Colon (tissue), 2 donors: ENCODE data around the gene UCHL1.
"Not testable (repeated sequence)": the region's sequence is repeated elsewhere in the genome, so short reads cannot be mapped to it uniquely, and the experiment has no call there.

ENCODE experiments used
- FAIRE-seq: peaks from 2 replicates; lab custom pipeline; 2012; peaks lifted over from hg19 to GRCh38; lab: Jason Lieb, UNC
- donor health status: control.
- donor health status: control.

The UCHL1 gene

DNA sequence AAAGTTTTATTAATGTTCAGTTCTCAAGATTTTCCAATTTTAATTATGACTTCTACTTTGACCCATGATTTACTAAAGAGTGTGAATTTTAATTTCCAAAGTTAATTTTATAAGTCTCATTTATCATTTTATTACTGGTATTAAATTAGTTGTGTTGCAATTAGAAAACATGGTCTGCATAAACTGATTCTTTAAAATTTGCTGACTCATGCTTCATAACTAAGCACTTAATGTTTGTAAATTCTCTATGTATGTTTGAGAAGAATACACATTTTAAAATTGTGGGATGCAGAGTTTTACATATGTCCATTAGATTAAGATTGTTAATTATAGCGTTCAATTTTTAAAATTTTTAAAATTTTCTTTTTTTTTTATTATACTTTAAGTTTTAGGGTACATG is 20.2 kb upstream of the UCHL1 start:
- no peak for FAIRE-seq

GRCh38 chr4:41241919-41242318 is 14.8 kb upstream of the UCHL1 start:
- FAIRE-seq, result no peak

GRCh38 chr4:41245983-41246382 is 10.7 kb upstream of the UCHL1 start:
- no peak for FAIRE-seq

GRCh38 chr4:41256131-41256739 is 493 bp upstream of the UCHL1 start:
- FAIRE-seq, result no peak

DNA sequence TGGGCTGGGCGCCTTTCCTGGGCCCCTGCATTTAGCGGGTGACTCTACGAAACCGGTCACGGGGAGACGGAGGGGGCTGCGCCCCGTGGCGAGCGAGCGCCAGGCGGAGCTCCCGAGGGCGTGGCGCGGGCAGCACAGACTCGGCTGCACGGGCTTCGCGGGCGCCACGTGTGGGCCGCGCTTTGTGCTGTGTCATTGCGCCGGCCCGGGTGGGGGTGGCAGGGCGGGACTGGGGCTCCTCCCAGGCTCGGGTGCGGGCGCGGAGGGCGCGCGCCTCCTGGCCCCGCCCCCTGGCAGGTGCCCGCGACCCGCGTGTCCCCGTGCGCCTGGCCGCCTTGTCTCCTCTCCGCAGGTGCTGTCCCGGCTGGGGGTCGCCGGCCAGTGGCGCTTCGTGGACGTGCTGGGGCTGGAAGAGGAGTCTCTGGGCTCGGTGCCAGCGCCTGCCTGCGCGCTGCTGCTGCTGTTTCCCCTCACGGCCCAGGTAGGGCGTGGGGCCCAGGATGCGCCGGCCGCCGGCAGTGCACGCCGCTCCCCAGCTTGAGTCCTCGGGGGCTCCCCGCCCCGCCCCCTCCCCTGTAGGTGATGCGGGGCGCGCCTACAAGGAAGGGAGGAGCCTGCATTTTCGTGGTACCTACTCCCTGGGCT is 651 bp downstream of the UCHL1 start:
- no peak for FAIRE-seq

GRCh38 chr4:41257906-41258305 is 1.2 kb downstream of the UCHL1 start:
- no peak for FAIRE-seq

GRCh38 chr4:41258783-41259182 is 2.1 kb downstream of the UCHL1 start:
- FAIRE-seq, result no peak

DNA sequence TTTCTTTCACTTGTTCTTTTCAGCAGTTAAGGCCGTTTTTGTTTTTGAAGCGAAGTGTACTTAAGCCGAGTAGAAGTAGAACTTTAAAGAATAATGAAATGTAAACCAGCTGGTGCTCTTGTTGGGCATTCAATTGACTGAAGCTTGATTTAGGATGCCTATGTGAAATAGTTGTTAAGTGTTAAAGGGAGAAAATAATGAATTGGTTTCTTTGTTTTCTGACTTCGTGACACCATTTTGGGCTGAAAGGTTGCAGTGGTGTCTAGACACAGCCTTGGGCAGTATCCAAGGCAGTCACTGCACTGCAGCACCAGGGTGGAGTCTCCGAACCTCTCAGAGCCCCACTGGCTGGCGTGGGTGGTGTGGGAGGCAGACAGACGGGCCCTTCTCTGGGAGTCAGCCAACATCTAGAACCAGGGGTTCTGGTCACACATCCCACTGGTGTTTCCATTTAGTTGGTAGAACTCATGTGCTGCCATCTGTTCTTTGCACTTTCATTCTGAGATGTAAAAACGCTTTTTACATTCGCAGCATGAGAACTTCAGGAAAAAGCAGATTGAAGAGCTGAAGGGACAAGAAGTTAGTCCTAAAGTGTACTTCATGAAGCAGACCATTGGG is 3.5 kb downstream of the UCHL1 start:
- no peak for FAIRE-seq

DNA sequence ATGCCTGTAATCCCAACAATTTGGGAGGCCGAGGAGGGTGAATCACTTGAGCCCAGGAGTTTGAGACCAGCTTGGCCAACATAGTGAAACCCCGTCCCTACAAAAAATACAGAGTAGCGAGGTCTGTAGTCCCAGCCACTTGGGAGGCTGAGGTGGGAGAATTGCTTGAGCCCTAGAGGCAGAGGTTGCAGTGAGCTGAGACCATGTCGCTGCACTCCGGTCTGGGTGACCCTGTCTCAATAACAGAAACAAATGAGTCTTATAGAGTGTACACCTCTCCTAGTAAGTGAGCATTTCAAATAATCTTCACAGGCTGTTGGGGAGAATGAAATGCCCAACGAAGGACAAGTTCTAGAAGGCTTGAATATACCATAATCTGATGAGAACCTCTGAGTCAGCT is 5.5 kb downstream of the UCHL1 start:
- no peak for FAIRE-seq

DNA sequence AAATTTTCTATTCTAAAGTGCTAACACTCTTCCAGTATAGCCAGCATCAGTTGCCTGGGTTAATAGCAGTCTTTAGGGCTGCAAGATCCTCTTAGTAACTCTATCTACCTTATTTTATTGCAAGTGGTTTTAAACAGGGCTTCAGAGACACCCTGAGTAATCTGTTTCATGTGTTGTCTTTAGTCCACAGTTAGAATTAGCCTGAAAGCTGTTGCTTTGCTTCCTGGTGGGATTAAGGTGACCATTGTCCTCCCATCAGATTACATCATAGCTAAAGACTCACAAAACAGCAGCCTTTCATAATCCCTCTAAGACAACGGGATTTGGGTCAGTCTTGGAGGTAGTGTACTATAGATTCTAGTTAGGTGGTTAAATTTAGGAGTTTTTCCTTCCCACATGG is 7.5 kb downstream of the UCHL1 start:
- FAIRE-seq, result no peak

DNA sequence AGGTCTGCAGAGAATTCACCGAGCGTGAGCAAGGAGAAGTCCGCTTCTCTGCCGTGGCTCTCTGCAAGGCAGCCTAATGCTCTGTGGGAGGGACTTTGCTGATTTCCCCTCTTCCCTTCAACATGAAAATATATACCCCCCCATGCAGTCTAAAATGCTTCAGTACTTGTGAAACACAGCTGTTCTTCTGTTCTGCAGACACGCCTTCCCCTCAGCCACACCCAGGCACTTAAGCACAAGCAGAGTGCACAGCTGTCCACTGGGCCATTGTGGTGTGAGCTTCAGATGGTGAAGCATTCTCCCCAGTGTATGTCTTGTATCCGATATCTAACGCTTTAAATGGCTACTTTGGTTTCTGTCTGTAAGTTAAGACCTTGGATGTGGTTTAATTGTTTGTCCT is 11.3 kb downstream of the UCHL1 start:
- FAIRE-seq, result no peak

GRCh38 chr4:41268721-41269517 is 12.2 kb downstream of the UCHL1 start:
- FAIRE-seq, result no peak

DNA sequence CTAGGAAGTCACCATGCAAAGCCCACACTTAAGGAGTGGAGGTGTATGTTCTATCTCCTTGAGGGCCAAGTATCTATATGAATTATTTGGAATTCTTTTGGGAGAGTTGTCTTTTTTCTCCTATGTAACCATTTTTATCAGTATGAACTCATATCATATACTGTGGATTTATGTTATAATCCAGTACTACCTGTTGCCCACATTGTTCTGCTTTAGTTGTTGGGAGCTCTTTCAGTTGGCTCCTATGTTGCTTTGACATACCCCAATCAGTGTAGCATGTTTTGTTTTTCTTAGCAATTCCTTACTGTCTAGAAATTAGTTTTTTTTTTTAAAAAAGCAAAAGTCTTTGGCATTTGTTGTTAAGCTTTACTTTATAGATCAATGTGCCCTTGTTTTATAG is 13.0 kb downstream of the UCHL1 start:
- no peak for FAIRE-seq

DNA sequence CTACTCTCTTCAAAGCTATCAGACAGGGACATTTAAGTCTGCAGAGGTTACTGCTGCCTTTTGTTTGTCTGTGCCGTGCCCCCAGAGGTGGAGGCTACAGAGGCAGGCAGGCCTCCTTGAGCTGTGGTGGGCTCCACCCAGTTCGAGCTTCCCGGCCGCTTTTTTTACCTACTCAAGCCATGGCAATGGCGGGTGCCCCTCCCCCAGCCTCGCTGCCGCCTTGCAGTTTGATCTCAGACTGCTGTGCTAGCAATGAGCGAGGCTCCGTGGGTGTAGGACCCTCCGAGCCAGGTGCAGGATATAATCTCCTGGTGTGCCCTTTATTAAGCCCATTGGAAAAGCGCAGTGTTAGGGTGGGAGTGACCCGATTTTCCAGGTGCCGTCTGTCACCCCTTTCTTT is 19.2 kb downstream of the UCHL1 start:
- FAIRE-seq, result not testable (repeated sequence)

GRCh38 chr4:41280010-41280409 is 23.3 kb downstream of the UCHL1 start:
- FAIRE-seq, result no peak

GRCh38 chr4:41281038-41281634 is 24.4 kb downstream of the UCHL1 start:
- FAIRE-seq, result no peak

GRCh38 chr4:41282366-41282765 is 25.6 kb downstream of the UCHL1 start:
- FAIRE-seq, result no peak

DNA sequence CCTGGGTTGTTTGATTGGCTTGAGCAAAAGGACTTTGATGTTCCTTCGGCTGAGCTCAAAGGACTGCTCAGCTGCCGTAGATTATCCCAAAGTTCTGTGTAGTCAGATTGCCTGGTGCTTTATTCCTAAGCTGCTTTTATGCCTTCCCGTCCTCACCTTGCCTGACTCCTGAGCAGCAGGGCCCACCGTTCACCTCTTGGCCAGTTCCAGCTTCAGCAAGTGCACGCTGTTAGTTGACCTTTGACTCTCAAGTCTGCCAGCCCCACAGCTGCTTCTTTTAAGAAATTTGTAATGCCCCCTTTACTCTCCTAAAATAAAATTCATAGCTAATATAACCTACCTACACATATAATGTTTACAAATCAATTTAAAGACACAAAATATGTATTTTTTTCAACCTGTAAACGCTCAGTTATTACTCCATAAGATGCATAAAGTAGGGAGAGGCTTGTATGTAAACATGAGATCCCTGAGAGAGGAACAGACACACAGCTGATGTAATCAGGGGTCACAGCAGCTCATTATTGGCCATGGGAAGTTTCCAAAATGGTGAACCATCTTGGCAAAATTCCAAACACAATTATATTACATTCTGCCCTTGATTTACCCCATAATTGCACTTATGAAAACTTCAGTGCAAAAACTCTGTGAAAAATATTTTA is 28.6 kb downstream of the UCHL1 start:
- FAIRE-seq, result no peak

- FAIRE-seq, result no peak
Measured at GRCh38 chr4:41285864-41286235, 29.1 kb downstream of the UCHL1 start.

DNA sequence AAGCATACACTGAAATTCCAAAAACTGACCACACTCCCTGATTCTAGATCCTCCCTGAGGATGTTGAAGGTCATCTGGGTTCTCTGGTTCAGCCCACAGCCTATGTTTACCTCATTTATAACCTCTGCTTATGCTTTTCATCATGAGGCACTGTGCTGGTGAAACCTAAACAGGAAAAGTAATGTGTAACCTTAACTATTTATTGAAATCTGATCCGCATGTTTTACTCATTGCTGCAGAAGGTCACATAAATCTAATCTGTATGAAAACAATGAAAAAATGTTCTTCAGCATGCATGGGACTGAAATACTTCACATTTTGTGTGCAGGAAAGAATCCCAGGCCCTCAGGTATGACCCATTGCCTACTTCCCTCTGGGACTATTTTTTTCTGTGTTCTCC is 30.3 kb downstream of the UCHL1 start:
- no peak for FAIRE-seq

DNA sequence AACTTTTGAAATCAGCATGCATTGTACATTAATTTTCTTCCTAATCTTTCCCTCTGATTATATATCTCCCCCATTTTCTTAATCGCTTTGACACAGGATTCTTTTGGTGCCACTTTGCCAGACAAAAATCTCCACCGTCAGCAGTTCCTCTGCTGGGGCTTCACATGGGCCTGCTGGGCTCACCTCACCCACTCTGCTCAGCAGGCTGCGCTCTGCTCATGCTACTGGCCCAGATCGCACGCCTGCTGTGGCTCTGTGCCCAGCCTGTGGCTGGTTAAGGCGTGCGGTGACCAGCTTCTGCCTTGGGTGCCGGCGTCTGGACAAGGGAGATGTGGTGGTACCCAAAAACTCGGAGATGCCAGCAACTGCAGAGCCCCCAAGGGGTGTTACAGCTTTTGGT is 31.1 kb downstream of the UCHL1 start:
- no peak for FAIRE-seq

DNA sequence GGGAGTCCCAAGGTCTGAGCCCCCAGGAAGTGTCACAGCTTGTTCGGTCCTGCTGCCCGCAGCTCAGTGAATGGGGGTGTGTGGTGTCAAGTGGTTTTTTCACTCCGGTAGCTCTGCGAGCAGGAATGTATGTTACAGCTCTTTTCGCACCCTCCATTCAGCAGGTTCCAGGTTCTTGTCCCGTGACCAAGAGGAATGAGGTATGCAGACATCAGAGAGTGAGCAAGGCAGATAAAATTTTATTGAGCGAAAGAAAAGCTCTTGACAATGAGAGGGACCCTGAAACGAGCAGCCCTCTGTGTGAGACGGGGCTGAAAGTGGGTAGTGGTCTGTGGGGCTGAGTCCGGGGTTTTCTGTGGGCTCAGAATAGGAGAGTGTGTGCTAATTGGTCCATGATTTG is 31.5 kb downstream of the UCHL1 start:
- FAIRE-seq, result no peak
